ENCODE data around the gene CFAP61.

- TF ChIP-seq GATA2 (IDR thresholded peaks at IDR 0.05; ENCODE audit: low read depth, low read length) (no peak), GATA3 (IDR thresholded peaks at IDR 0.05; ENCODE audit: low read depth, low read length) (no peak)
These were observed 317.1 kb downstream of the CFAP61 start for GRCh38 chr20:20369250-20370093.

Measured in SH-SY5Y (cell line).